ENCODE data around the gene F13A1.

DNA sequence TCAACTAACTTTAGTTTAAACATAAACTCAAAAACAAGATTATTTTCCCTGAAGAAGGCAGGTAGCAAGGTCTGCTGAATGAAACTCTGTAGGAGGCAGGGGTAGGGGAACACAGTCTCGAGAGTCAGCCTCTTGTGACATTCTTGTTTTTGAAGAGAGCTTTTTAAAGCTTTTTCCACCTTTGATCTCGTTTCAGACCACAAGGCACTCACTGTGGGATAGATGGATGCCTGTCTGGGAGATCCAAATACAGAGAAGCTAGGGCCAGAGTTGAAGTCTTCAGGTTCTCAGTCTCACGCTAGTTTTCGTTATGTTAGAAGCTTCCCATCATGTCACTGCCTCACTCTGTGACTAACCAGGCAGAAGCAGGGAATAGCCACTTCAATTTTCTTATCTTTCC lies 14.9 kb downstream of the F13A1 start:
- TF ChIP-seq ESRRG (CRISPR knock-in tag; IDR thresholded peaks at IDR 0.05) (no peak), BACH2 (CRISPR knock-in tag; IDR thresholded peaks at IDR 0.05; ENCODE audit: borderline replicate concordance) (no peak)

All from SK-N-SH treated with all-trans-retinoic acid at 6 μM for 48 hours (cell line).